Measurements from ENCODE around the gene CCDC148. TPM values are rescaled to one million over a fixed set of nuclear protein-coding genes. Genes with fewer than 3 reads are reported as not detected.

The CCDC148 gene
- total RNA-seq, 1 experiment from 2014 or later: 2.1 TPM

DNA sequence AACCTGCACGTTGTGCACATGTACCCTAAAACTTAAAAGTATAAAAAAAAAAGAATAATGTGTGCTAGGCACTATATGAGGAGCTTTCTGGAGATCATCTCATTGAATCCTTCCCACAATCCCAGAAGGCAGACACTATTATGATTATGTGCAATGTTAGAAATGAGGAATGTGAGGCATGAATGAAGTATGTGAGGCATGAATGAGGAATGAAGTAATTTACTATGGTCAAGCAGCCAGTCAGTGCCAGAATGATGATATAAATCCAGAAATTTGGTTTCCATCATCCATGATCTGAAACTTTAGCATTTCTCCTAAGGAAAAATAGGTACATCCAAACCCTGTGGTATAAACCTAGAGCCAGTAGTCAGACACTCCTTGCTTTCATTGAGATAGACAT lies 42.0 kb downstream of the CCDC148 start:
- Mint-ChIP-seq H3K4me1 (peaks cover 18% of the 10 kb centered on the region), H3K27ac (no peak overlapping the region), H3K9me3 (peaks cover 40% of the 10 kb centered on the region), H3K4me3 (no peak overlapping the region), H3K27me3 (ENCODE audit: low read depth) (peaks cover 59% of the 10 kb centered on the region), H3K36me3 (peaks cover 26% of the 10 kb centered on the region)
- ATAC-seq: no peak
- TF ChIP-seq, protein P1, sequence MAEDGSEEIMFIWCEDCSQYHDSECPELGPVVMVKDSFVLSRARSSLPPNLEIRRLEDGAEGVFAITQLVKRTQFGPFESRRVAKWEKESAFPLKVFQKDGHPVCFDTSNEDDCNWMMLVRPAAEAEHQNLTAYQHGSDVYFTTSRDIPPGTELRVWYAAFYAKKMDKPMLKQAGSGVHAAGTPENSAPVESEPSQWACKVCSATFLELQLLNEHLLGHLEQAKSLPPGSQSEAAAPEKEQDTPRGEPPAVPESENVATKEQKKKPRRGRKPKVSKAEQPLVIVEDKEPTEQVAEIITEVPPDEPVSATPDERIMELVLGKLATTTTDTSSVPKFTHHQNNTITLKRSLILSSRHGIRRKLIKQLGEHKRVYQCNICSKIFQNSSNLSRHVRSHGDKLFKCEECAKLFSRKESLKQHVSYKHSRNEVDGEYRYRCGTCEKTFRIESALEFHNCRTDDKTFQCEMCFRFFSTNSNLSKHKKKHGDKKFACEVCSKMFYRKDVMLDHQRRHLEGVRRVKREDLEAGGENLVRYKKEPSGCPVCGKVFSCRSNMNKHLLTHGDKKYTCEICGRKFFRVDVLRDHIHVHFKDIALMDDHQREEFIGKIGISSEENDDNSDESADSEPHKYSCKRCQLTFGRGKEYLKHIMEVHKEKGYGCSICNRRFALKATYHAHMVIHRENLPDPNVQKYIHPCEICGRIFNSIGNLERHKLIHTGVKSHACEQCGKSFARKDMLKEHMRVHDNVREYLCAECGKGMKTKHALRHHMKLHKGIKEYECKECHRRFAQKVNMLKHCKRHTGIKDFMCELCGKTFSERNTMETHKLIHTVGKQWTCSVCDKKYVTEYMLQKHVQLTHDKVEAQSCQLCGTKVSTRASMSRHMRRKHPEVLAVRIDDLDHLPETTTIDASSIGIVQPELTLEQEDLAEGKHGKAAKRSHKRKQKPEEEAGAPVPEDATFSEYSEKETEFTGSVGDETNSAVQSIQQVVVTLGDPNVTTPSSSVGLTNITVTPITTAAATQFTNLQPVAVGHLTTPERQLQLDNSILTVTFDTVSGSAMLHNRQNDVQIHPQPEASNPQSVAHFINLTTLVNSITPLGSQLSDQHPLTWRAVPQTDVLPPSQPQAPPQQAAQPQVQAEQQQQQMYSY (CRISPR knock-in tag; IDR thresholded peaks at IDR 0.05): no peak
- TF ChIP-seq FOXJ3 (CRISPR knock-in tag; IDR thresholded peaks at IDR 0.05; ENCODE audit: borderline replicate concordance) (no peak), PRRX2 (CRISPR knock-in tag; IDR thresholded peaks at IDR 0.05) (no peak), SMAD3 (CRISPR knock-in tag; IDR thresholded peaks at IDR 0.05; ENCODE audit: borderline replicate concordance) (no peak), ZNF232 (CRISPR knock-in tag; IDR thresholded peaks at IDR 0.05) (no peak), KAT7 (CRISPR knock-in tag; IDR thresholded peaks at IDR 0.05; ENCODE audit: borderline replicate concordance) (no peak), ZNF317 (CRISPR knock-in tag; IDR thresholded peaks at IDR 0.05; ENCODE audit: borderline replicate concordance, low read depth) (no peak), RORB (CRISPR knock-in tag; IDR thresholded peaks at IDR 0.05) (no peak), TP53 (CRISPR knock-in tag; IDR thresholded peaks at IDR 0.05) (no peak), GABPB1 (CRISPR knock-in tag; IDR thresholded peaks at IDR 0.05) (no peak), JAZF1 (CRISPR knock-in tag; IDR thresholded peaks at IDR 0.05) (no peak), ZNF121 (CRISPR knock-in tag; IDR thresholded peaks at IDR 0.05) (no peak)
- TF ChIP-seq, protein P2, sequence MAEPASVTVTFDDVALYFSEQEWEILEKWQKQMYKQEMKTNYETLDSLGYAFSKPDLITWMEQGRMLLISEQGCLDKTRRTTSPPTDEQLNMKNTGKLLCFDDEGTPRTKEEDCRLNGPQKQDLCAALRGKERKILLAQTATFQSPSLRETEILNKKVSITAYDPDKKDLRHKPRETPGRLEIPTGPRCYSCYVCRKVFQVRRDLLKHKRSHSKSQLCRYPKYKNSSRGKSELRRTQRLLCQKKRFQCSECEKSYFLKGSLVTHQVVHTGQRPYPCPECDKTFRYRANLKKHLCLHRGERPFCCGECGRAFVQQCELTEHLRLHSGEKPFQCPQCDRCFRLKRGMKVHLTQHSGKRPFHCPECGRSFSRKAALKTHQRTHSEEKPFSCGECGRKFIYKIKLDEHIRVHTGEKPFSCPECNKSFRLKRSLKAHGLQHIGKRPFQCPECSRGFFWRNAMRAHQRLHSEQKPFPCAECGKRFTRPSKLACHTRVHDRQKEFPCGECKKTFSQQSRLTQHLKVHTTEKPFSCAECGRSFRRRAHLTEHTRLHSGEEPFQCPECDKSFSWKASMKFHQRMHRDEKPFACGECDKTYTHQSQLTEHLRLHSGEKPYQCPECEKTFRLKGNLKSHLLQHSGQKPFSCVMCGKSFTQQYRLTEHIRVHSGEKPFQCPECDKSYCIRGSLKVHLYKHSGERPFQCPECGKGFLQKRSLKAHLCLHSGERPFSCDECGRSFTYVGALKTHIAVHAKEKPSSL (CRISPR knock-in tag; conservative IDR thresholded peaks at IDR 0.05): no peak
- TF ChIP-seq, protein P3, sequence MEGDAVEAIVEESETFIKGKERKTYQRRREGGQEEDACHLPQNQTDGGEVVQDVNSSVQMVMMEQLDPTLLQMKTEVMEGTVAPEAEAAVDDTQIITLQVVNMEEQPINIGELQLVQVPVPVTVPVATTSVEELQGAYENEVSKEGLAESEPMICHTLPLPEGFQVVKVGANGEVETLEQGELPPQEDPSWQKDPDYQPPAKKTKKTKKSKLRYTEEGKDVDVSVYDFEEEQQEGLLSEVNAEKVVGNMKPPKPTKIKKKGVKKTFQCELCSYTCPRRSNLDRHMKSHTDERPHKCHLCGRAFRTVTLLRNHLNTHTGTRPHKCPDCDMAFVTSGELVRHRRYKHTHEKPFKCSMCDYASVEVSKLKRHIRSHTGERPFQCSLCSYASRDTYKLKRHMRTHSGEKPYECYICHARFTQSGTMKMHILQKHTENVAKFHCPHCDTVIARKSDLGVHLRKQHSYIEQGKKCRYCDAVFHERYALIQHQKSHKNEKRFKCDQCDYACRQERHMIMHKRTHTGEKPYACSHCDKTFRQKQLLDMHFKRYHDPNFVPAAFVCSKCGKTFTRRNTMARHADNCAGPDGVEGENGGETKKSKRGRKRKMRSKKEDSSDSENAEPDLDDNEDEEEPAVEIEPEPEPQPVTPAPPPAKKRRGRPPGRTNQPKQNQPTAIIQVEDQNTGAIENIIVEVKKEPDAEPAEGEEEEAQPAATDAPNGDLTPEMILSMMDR (IDR thresholded peaks at IDR 0.05): no peak
- TF ChIP-seq, protein P4, sequence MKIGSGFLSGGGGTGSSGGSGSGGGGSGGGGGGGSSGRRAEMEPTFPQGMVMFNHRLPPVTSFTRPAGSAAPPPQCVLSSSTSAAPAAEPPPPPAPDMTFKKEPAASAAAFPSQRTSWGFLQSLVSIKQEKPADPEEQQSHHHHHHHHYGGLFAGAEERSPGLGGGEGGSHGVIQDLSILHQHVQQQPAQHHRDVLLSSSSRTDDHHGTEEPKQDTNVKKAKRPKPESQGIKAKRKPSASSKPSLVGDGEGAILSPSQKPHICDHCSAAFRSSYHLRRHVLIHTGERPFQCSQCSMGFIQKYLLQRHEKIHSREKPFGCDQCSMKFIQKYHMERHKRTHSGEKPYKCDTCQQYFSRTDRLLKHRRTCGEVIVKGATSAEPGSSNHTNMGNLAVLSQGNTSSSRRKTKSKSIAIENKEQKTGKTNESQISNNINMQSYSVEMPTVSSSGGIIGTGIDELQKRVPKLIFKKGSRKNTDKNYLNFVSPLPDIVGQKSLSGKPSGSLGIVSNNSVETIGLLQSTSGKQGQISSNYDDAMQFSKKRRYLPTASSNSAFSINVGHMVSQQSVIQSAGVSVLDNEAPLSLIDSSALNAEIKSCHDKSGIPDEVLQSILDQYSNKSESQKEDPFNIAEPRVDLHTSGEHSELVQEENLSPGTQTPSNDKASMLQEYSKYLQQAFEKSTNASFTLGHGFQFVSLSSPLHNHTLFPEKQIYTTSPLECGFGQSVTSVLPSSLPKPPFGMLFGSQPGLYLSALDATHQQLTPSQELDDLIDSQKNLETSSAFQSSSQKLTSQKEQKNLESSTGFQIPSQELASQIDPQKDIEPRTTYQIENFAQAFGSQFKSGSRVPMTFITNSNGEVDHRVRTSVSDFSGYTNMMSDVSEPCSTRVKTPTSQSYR (CRISPR knock-in tag; IDR thresholded peaks at IDR 0.05): no peak
- TF ChIP-seq, protein P5, sequence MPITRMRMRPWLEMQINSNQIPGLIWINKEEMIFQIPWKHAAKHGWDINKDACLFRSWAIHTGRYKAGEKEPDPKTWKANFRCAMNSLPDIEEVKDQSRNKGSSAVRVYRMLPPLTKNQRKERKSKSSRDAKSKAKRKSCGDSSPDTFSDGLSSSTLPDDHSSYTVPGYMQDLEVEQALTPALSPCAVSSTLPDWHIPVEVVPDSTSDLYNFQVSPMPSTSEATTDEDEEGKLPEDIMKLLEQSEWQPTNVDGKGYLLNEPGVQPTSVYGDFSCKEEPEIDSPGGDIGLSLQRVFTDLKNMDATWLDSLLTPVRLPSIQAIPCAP (CRISPR knock-in tag; IDR thresholded peaks at IDR 0.05): no peak
- TF ChIP-seq, protein P6, sequence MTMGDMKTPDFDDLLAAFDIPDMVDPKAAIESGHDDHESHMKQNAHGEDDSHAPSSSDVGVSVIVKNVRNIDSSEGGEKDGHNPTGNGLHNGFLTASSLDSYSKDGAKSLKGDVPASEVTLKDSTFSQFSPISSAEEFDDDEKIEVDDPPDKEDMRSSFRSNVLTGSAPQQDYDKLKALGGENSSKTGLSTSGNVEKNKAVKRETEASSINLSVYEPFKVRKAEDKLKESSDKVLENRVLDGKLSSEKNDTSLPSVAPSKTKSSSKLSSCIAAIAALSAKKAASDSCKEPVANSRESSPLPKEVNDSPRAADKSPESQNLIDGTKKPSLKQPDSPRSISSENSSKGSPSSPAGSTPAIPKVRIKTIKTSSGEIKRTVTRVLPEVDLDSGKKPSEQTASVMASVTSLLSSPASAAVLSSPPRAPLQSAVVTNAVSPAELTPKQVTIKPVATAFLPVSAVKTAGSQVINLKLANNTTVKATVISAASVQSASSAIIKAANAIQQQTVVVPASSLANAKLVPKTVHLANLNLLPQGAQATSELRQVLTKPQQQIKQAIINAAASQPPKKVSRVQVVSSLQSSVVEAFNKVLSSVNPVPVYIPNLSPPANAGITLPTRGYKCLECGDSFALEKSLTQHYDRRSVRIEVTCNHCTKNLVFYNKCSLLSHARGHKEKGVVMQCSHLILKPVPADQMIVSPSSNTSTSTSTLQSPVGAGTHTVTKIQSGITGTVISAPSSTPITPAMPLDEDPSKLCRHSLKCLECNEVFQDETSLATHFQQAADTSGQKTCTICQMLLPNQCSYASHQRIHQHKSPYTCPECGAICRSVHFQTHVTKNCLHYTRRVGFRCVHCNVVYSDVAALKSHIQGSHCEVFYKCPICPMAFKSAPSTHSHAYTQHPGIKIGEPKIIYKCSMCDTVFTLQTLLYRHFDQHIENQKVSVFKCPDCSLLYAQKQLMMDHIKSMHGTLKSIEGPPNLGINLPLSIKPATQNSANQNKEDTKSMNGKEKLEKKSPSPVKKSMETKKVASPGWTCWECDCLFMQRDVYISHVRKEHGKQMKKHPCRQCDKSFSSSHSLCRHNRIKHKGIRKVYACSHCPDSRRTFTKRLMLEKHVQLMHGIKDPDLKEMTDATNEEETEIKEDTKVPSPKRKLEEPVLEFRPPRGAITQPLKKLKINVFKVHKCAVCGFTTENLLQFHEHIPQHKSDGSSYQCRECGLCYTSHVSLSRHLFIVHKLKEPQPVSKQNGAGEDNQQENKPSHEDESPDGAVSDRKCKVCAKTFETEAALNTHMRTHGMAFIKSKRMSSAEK (CRISPR knock-in tag; IDR thresholded peaks at IDR 0.05; ENCODE audit: borderline replicate concordance): no peak
- TF ChIP-seq, protein P7, sequence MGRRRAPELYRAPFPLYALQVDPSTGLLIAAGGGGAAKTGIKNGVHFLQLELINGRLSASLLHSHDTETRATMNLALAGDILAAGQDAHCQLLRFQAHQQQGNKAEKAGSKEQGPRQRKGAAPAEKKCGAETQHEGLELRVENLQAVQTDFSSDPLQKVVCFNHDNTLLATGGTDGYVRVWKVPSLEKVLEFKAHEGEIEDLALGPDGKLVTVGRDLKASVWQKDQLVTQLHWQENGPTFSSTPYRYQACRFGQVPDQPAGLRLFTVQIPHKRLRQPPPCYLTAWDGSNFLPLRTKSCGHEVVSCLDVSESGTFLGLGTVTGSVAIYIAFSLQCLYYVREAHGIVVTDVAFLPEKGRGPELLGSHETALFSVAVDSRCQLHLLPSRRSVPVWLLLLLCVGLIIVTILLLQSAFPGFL (CRISPR knock-in tag; IDR thresholded peaks at IDR 0.05; ENCODE audit: borderline replicate concordance): no peak
- TF ChIP-seq, protein P8, sequence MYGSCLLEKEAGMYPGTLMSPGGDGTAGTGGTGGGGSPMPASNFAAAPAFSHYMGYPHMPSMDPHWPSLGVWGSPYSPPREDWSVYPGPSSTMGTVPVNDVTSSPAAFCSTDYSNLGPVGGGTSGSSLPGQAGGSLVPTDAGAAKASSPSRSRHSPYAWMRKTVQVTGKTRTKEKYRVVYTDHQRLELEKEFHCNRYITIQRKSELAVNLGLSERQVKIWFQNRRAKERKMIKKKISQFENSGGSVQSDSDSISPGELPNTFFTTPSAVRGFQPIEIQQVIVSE (CRISPR knock-in tag; IDR thresholded peaks at IDR 0.05; ENCODE audit: borderline replicate concordance): no peak
- POLR2A ChIA-PET: no interaction called here
- DNase-seq (ENCODE audit: low spot score): no peak
- CTCF ChIA-PET: no interaction called here
